Measurements from ENCODE around the gene WDFY2.
A peak's percentile ranks its signal among the peaks of the same experiment; 100 is the strongest.

The WDFY2 gene

GRCh38 chr13:51795419-51795818, 211.2 kb downstream of the WDFY2 start:
- H3K4me3 ChIP-seq (ENCODE audit: low read depth, low read length): no peak overlapping the region
- TF ChIP-seq CTCF (IDR thresholded peaks at IDR 0.05; ENCODE audit: borderline replicate concordance, insufficient read depth, low read depth, low read length): no peak

- no peak overlapping the region for H3K4me3 ChIP-seq (ENCODE audit: low read depth, low read length)
- no peak for TF ChIP-seq CTCF (IDR thresholded peaks at IDR 0.05; ENCODE audit: borderline replicate concordance, insufficient read depth, low read depth, low read length)
Observed at GRCh38 chr13:51796546-51796945, 212.3 kb downstream of the WDFY2 start.

- TF ChIP-seq CTCF (IDR thresholded peaks at IDR 0.05; ENCODE audit: borderline replicate concordance, insufficient read depth, low read depth, low read length): peak; percentile 55
- no peak overlapping the region for H3K4me3 ChIP-seq (ENCODE audit: low read depth, low read length)
Observed at GRCh38 chr13:51797664-51798488, 213.6 kb downstream of the WDFY2 start.

GRCh38 chr13:51799261-51799660, 215.0 kb downstream of the WDFY2 start:
- no peak for TF ChIP-seq CTCF (IDR thresholded peaks at IDR 0.05; ENCODE audit: borderline replicate concordance, insufficient read depth, low read depth, low read length)
- H3K4me3 ChIP-seq (ENCODE audit: low read depth, low read length): no peak overlapping the region

GRCh38 chr13:51800486-51800885, 216.2 kb downstream of the WDFY2 start:
- no peak for TF ChIP-seq CTCF (IDR thresholded peaks at IDR 0.05; ENCODE audit: borderline replicate concordance, insufficient read depth, low read depth, low read length)
- H3K4me3 ChIP-seq (ENCODE audit: low read depth, low read length): no peak overlapping the region

GRCh38 chr13:51801631-51802099, 217.4 kb downstream of the WDFY2 start:
- H3K4me3 ChIP-seq (ENCODE audit: low read depth, low read length): no peak overlapping the region
- no peak for TF ChIP-seq CTCF (IDR thresholded peaks at IDR 0.05; ENCODE audit: borderline replicate concordance, insufficient read depth, low read depth, low read length)

All from GM12875 (cell line).